Sigmoid colon (tissue), 7 donors: ENCODE measurements around the gene SYT17. TPM values are rescaled to one million over a fixed set of nuclear protein-coding genes. Genes with fewer than 3 reads are reported as not detected.

ENCODE experiments used
- DNase-seq: peaks from one replicate; pipeline ENCODE4 v3.0.0-alpha.2; 2019
- H3K27ac ChIP-seq, 4 donors: fragments of 200-600 bp; sonication (generic); one replicate each; pipeline ENCODE4 v1.5.1; 2016 to 2019; ENCODE audit warnings: mild to moderate bottlenecking in 1 of 4
- H3K27me3 ChIP-seq, 3 donors: fragments of 200-600 bp; sonication (generic); one replicate each; pipeline ENCODE4 v1.5.1; 2019; ENCODE audit warnings: mild to moderate bottlenecking in 1 of 3
- H3K36me3 ChIP-seq, 4 donors: fragments of 200-600 bp; sonication (generic); one replicate each; pipeline ENCODE4 v1.5.1; 2016 to 2019
- H3K4me1 ChIP-seq, 4 donors: fragments of 200-600 bp; sonication (generic); one replicate each; pipeline ENCODE4 v1.5.1; 2017 to 2019
- H3K4me3 ChIP-seq, 4 donors: fragments of 200-600 bp; sonication (generic); one replicate each; pipeline ENCODE4 v1.5.1; 2017 to 2019; ENCODE audit warnings: mild to moderate bottlenecking in 2 of 4, moderate library complexity in 1 of 4
- H3K9me3 ChIP-seq, 4 donors: fragments of 200-600 bp in 3 of 4; sonication (generic) in 3 of 4; one replicate each; pipeline versions ENCODE4 v1.5.1 to v1.6.1; 2013 to 2019
- CTCF ChIP-seq, 4 experiments: fragments of 450-650 bp in 3 of 4; fragments of 200-600 bp in 1 of 4; IDR thresholded peaks; one replicate each; pipeline ENCODE4 v1.5.1; 2016 to 2019; ENCODE audit warnings: antibody characterized with exemption in 4 of 4, mild to moderate bottlenecking in 3 of 4, moderate library complexity in 2 of 4
- EP300 ChIP-seq, 4 donors: sonication (generic); formaldehyde crosslinking; IDR thresholded peaks; one replicate each; pipeline ENCODE4 v1.6.1; 2017; ENCODE audit warnings: antibody characterized with exemption in 4 of 4
- POLR2A ChIP-seq, 2 donors: fragments of 450-650 bp; IDR thresholded peaks; one replicate each; pipeline ENCODE4 v1.6.1; 2016; ENCODE audit warnings: antibody characterized with exemption in 2 of 2, mild to moderate bottlenecking in 2 of 2, moderate library complexity in 2 of 2
- POLR2AphosphoS5 ChIP-seq, 4 donors: sonication (generic); formaldehyde crosslinking; IDR thresholded peaks; one replicate each; pipeline ENCODE4 v1.6.1; 2017; ENCODE audit warnings: antibody characterized with exemption in 4 of 4
- WGBS, 2 donors: extraction: QIAGEN DNeasy Blood & Tissue Kit; methylation state at CpG; one replicate each; pipeline ENCODE4 v1.1.7; 2013; 5-methylcytosine and 5-hydroxymethylcytosine counted together
- intact Hi-C: fragments of 100-400 bp; cut with DNase I; formaldehyde crosslinking; loops from one replicate; pipeline ENCODE4 v1.15.1; 2023
- polyA plus RNA-seq, 3 donors: library from polyadenylated mRNA; stranded (reverse); fragments of 200-250 nt; gene quantifications; one replicate each; pipeline ENCODE4 v1.2.3, GENCODE V29; 2013
- total RNA-seq, 4 donors: library from RNA; depleted of rRNA; stranded (reverse); fragments of >200 nt; gene quantifications; one replicate each; pipeline ENCODE4 v1.1.0, GENCODE V29; 2016
- donor health status: healthy with polysubstance abuse.
- donor health status: Bipolar disorder and iron deficiency.
- donor health status: healthy.

Gene SYT17
- total and polyA plus RNA-seq, 7 donors: 0.68 to 7.6 (median 2.2) TPM

- Histone ChIP-seq H3K27me3 (peaks cover 8 to 19% (median 18%) of the 10 kb centered on the region in 3 donors), H3K9me3 (no peaks in the 10 kb centered on the region), H3K27ac (no peak overlapping the region), H3K36me3 (no peaks in the 10 kb centered on the region), H3K4me1 (peaks cover 0 to 10% (median 9%) of the 10 kb centered on the region in 4 donors), H3K4me3 (no peak overlapping the region)
- intact Hi-C loops: no loop called here
- TF ChIP-seq POLR2AphosphoS5 (IDR thresholded peaks at IDR 0.05): no peak
- TF ChIP-seq EP300 (IDR thresholded peaks at IDR 0.05): no peak
- no peak for TF ChIP-seq POLR2A (IDR thresholded peaks at IDR 0.05)
- TF ChIP-seq CTCF (IDR thresholded peaks at IDR 0.05): no peak
- DNase-seq: no peak
- 86 to 96% methylated on average over 1 of the region's 1 CpG for WGBS, 2 donors
Measured at GRCh38 chr16:19163215-19163614, 4.8 kb upstream of the SYT17 start.

GRCh38 chr16:19164285-19164684 lies 3.8 kb upstream of the SYT17 start:
- intact Hi-C loops: no loop called here

DNA sequence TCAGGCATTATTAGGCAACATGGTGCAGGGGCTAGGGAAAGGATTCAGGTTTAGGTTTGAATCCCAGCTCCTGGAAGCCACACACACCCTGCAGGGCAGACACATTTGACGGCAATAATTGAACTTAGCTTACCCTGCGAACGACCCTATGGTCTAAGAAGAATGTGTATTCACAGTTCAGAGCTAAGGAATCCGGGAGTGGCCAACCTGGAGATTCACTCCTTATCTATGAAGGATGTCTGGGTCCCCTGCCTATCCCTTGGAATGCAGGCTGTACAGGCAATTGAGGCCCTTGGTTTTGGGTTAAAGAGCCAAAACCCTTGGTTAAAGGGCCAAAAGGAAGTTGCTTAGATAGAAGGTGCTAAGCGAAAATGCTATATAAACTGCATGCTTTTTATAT lies 2.9 kb upstream of the SYT17 start:
- WGBS, 2 donors: 67 to 80% methylated on average over 5 of the region's 5 CpGs
- Histone ChIP-seq H3K4me1 (peaks cover 0 to 18% (median 17%) of the 10 kb centered on the region in 4 donors), H3K9me3 (no peaks in the 10 kb centered on the region), H3K27me3 (peaks cover 18 to 34% (median 29%) of the 10 kb centered on the region in 3 donors), H3K4me3 (no peak overlapping the region), H3K27ac (no peak overlapping the region), H3K36me3 (no peaks in the 10 kb centered on the region)
- no peak for DNase-seq
- intact Hi-C loops: no loop called here
- TF ChIP-seq POLR2A (IDR thresholded peaks at IDR 0.05) (no peak), POLR2AphosphoS5 (IDR thresholded peaks at IDR 0.05) (no peak), CTCF (IDR thresholded peaks at IDR 0.05) (no peak)

More at GRCh38 chr16:19164285-19164684, 3.8 kb upstream of the SYT17 start:
- TF ChIP-seq CTCF (IDR thresholded peaks at IDR 0.05) (no peak), POLR2A (IDR thresholded peaks at IDR 0.05) (no peak), POLR2AphosphoS5 (IDR thresholded peaks at IDR 0.05) (no peak), EP300 (IDR thresholded peaks at IDR 0.05) (no peak)
- no peaks in the 10 kb centered on the region for H3K36me3 ChIP-seq
- no peak overlapping the region for H3K4me3 ChIP-seq
- peaks cover 0 to 18% (median 17%) of the 10 kb centered on the region in 4 donors for H3K4me1 ChIP-seq
- no peak overlapping the region for H3K27ac ChIP-seq
- 63 to 72% methylated on average over 4 of the region's 4 CpGs for WGBS, 2 donors
- no peaks in the 10 kb centered on the region for H3K9me3 ChIP-seq
- DNase-seq: no peak
- H3K27me3 ChIP-seq: peaks cover 18 to 30% (median 28%) of the 10 kb centered on the region in 3 donors

DNA sequence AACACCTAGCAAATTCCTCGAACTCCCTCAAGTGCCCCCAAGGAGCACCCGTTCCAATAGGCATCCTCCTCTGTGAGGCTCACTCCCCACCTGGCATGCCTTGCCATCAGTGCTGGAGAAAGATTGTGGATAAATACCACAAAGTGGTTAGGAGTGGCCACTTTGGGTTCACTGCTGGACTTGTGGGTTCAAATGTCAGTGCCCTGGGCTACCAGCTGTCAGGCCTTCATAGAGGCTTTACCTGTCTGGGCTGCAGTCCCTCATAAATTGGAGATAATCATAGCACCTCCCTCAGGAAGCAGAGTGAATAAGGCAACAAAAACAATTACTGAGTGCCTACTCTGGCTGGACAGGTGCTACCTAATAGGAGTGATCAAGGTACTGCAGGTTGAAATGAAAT lies 1.5 kb upstream of the SYT17 start:
- intact Hi-C loops: no loop called here
- H3K9me3 ChIP-seq: no peaks in the 10 kb centered on the region

More for the DNA sequence above, 1.5 kb upstream of the SYT17 start:
- TF ChIP-seq POLR2AphosphoS5 (IDR thresholded peaks at IDR 0.05) (no peak), POLR2A (IDR thresholded peaks at IDR 0.05) (no peak), CTCF (IDR thresholded peaks at IDR 0.05) (no peak), EP300 (IDR thresholded peaks at IDR 0.05) (no peak)
- H3K36me3 ChIP-seq: no peaks in the 10 kb centered on the region
- H3K4me1 ChIP-seq: peaks cover 0 to 18% (median 17%) of the 10 kb centered on the region in 4 donors
- H3K27ac ChIP-seq: no peak overlapping the region
- H3K4me3 ChIP-seq: no peak overlapping the region
- 78 to 87% methylated on average over 2 of the region's 2 CpGs for WGBS, 2 donors
- DNase-seq: no peak
- peaks cover 18 to 35% (median 29%) of the 10 kb centered on the region in 3 donors for H3K27me3 ChIP-seq
